Heart left ventricle (tissue), 13 donors: ENCODE results near the gene CTNNA1.

Experiments used
- CTCF ChIP-seq, 12 donors: fragments of 200-600 bp; sonication (generic) in 4 of 12; IDR thresholded peaks; one replicate each; pipeline versions ENCODE4 v1.5.0 to v1.8.0; 2018 to 2022; ENCODE audit warnings: antibody characterized with exemption in 12 of 12, mild to moderate bottlenecking in 5 of 12
- POLR2A ChIP-seq, 2 donors: fragments of 450-650 bp; IDR thresholded peaks; one replicate each; pipeline ENCODE4 v1.6.1; 2017; ENCODE audit warnings: antibody characterized with exemption in 2 of 2, mild to moderate bottlenecking in 2 of 2, moderate library complexity in 2 of 2
- donor health status: ischemic (EF 13 %, LVEDD 7.1; RV severe dilation, severe dysfunction).
- donor health status: DM: no; HTN: yes; CAD: no.
- donor health status: DM: no; HTN: no; CAD: no.
- donor health status: ischemic (EF 25% LVEDD 6.9; RV normal size, moderate dysfunction).
- donor health status: ischemic (EF 25% LVEDD 5.7; RV mildly dilated, moderate dysfunction).
- donor health status: ischemic (EF 35%, LVEDD 5.7; RV mildly dilated, moderate dysfunction).
- donor health status: nonischemic (EF 11% LVEDD 7.7; RV severe dilation, severe dysfunction).
- donor health status: DM: yes; HTN: yes; CAD: no.
- donor health status: PGD.
- donor health status: ischemic (EF 29% LVEDD 5.4; RV normal size, mild dysfunction).
- donor health status: nonischemic (EF 23%, LVEDD 6.1; RV moderate dilation, normal function).

DNA sequence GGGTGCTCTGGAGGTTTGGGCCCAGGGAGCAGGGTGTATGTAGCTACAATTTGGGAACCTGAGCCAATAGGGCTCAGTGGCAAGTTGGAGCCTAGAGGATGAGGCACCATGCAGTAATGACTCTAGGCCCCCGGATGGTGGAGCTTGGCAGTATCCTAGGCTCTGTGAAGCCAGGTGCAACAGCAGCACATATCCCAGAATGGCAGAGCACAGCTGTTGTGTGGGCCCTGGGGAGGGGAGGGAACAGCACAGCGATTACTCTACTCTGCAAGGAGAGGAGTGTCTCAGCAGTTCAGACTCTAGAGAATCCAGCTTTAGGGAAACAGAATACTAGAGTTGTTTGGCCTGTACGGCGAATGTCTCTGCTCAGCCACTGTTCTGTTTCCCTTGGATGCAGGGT, 65.9 kb downstream of the CTNNA1 start:
- no peak for TF ChIP-seq CTCF (IDR thresholded peaks at IDR 0.05)
- no peak for TF ChIP-seq POLR2A (IDR thresholded peaks at IDR 0.05)
